Large intestine (tissue), 1 donor: ENCODE data around the gene ZNF41. TPM values are rescaled to one million over a fixed set of nuclear protein-coding genes. Genes with fewer than 3 reads are reported as not detected.

ENCODE experiments used
- polyA plus RNA-seq: library from polyadenylated mRNA; unstranded; fragments of 120-200 nt; gene quantifications from one replicate; pipeline ENCODE4 v1.2.1, GENCODE V29; 2013

The ZNF41 gene
- polyA plus RNA-seq, 1 donor: 7.7 TPM

Other genes starting within 250 kb of the ZNF41 start
- gene ZNF157, start 112.6 kb downstream of the ZNF41 start, polyA plus RNA-seq: 0.27 TPM
- gene ARAF, start 78.0 kb upstream of the ZNF41 start, polyA plus RNA-seq: 55.4 TPM
- 84.0 TPM for gene TIMP1, start 99.2 kb upstream of the ZNF41 start, polyA plus RNA-seq
- gene SYN1, start 136.6 kb upstream of the ZNF41 start, polyA plus RNA-seq: 5.7 TPM
- 4.2 TPM for gene CFP, start 146.7 kb upstream of the ZNF41 start, polyA plus RNA-seq
- 22.4 TPM for gene ELK1, start 167.3 kb upstream of the ZNF41 start, polyA plus RNA-seq
- gene UXT, start 176.0 kb upstream of the ZNF41 start, polyA plus RNA-seq: 168 TPM